Hippocampal formation (tissue), 2 donors: ENCODE data around the gene CALHM5.

Experiments used
- DNase-seq, 2 donors: peaks; one replicate each; lab custom pipeline; 2025; lab: John Stamatoyannopoulos, UW

Gene CALHM5

DNA sequence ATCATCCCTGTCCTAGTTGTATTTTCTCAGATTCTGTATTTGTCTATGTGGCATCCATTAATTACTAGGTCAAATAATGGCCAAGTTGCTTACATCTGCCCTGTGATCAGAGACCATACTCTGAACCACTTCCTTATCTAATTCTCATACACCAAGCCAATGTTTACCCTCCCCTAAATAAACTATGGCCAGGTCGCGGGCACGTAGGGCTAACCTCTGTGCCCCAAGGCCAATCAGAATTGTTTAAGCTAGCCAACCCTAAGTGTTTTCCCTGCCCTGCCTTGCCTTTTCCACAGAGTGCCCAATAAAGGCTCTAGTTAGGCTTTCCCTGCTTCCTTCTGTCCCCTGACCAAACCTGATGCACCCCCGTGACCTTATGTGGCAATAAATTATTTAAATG, 39.4 kb downstream of the CALHM5 start:
- DNase-seq, result no peak

DNA sequence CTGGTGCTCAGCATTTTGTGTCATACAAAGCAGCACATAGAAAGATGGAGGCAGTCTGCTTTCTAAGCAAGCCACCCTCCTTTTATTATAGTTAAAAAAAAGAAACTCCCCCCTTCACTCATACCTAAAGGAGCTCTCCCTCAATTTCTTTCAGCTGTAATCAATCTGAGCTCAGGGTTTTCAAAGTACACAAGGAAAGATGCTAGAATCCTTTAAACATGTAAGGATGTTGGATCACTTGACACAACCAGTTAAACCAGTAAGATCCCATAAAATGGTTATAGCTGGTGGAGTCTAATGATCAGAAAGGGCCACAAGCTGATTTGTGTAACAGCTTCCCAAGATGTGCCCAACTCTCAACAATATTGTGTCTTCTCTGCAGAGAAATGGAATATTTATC, 42.0 kb downstream of the CALHM5 start, which contains the start of gene CALHM4:
Gene CALHM4 (plus strand): TSS at position 301 of the 400 bp plus-strand sequence. CDS start 43 bp downstream, at position 344.
- DNase-seq, result no peak

DNA sequence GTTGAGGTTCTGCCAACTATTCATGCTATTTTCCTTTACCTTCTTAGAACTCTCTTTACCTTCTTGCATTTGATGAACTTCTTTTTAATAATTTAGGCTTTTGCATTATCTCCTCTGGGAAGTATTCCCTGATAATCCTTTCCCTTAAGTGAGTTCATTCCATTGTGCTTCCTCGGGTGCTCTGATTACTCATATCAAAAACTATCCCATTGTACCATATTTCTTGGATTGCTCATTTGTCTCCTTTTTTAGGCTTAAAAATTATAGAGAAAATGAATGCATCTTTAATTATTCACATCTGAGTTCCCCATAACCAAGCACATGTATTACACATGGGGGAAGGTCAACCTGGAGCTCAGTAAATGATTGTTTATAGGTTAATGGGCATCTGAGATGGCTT, 44.6 kb downstream of the CALHM5 start:
- no peak for DNase-seq

DNA sequence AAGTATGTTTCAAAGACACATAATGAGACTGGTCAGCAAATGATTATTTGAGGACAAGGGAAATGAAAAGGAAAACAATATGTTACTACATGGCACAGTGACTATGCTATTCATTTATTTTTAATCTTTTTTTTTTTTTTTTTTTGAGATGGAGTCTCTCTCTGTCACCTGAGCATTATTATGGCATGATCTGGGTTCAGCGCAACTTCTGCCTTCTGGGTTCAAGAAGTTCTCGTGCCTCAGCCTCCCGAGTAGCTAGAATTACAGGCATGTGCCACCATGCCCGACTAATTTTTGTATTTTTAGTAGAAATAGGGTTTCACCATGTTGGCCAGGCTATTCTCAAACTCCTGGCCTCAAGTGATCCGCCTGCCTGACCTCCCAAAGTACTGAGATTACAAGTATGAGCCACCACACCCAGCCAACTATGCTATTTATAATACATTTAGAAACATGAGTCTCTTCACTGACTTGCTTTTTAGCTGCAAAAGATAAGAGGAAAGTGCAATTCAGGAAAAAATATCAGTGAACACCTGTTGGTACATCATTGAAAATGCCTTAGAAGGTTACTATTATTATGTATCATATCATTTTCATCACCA, 45.5 kb downstream of the CALHM5 start:
- DNase-seq, result no peak

DNA sequence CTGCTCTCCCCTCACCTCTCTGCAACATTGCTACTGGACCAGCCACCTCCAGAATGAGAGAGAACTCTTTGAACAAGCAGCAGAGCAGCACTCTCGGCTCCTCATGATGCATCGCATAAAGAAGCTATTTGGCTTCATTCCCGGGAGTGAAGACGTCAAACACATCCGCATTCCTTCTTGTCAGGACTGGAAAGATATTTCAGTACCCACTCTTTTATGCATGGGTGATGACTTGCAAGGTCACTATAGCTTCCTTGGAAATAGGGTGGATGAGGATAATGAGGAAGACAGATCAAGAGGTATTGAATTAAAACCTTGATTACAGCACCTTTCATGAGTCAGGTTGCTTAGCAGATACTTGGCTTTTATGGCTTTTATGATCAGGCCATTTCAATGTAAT, 46.5 kb downstream of the CALHM5 start:
- no peak for DNase-seq

DNA sequence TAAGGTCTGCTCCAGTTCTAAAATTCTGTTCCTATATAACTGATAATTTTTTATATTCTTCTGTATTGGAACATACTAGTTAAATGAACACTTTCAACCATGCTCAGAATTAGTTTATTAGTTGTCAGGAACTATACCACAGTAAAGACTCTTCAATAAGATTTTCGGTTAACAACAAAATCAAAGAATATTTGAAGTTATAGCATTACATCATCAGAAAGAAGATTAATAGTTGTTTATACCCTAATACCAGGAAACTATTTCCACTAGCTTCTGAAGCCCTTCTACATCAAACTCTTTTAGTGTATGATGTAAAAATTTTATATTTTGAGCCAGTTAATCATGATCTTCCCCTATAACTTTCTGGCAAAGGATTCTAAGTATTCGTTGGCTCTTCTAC, 48.7 kb downstream of the CALHM5 start:
- no peak for DNase-seq

DNA sequence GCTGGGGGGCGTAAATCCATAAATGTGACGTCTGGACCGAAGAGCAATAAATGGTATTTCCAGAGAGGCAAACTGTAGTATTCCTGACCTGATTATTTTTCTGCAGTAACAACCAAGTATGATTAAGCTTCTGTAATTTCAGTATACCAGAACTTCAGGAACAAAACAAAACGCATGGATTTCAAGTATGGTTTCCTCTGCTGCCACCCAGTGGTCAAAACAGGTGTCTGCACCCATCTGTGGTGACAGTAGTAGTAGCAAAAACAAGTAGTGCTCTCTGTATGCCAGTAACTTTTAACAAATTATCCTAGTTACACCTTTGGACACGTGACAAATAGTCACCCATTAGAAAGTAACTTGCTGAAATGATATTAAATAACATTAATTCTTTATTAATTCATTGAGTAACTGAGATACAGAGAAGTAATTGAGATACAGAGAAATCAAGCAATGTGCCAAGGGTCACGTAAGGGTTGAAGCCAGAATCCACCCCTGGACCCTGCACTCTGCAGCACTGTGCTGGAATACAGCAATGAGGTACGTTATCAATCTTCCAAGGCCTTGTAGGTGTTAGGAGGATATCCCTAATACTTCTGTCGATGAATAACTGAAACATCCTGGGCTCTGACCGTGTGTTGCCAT, 50.1 kb downstream of the CALHM5 start:
- peak; percentile 54 to 75 for DNase-seq

DNA sequence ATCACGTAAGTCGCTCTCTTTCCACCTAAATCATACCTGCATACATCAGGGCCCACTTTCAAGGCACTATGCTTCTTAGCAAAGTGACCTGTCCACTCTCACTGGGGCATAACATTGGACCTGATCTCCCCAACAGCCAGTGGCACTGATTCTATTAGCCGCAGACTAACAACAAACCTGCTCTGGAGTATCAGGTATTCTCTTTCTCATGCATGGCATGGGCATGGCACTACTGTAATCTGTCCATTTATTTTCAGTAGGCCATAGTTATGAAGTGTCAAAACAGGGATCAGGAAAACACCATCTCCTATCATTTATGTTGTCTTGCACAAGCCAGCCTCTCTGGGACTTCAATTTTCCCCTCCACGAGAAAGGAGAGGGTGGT, 50.6 kb downstream of the CALHM5 start:
- no peak for DNase-seq

DNA sequence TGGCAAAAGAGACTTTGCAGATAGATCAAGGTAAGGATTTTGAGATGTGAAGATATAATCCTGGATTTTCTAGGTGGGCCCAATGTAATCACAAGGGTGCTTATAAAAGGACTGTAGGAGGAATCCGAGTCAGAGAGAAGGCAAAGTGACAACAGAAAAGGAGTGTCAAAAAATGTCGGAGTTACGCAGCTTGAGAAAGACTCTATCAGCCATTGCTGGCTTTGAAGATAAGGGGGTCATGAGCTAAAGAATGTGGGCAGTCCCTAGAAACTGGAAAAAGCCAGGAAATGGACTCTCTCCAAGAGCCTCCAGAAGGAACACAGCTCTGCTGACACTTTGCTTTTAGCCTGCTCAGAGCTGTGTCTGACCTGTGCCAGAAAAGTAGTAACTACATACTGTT, 51.2 kb downstream of the CALHM5 start:
- DNase-seq, result no peak

DNA sequence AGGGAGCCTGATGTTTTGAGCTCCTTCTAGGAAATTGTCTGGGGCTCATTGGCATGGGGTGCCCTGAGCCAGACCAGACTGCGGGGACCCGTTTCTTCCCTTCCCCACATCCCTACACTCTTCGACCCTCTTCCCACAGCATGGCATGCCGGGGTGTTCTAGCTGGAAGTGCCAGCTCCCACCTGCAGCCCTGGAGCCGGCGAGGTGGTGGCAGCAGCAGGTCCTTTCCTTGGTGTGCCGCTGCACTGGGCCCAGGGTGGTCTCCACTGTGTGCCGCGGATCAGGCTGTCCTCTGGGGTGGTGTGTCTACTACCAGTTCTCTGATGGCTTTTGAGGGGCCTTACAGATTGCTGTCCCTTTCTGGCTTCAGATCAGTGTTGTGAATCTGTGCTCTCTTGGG, 52.4 kb downstream of the CALHM5 start:
- no peak for DNase-seq

DNA sequence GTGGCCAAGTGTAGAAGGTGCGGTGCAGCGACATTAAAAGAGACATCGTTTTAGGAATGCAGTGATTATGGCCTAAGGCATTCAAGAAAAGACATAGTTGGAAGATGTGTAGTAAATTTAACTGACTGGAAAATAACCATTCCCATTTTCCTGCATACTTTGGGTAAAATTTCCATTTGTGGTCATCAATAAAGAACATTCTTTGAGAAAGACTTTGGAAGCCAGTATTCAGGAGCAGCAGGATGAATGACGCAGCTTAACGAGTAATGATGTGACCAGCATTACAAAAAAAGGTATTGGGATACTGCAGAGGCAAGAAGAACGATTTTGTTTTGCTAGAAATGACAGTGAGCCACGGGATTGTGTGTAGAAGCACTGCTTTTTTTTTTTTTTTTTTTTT, 52.9 kb downstream of the CALHM5 start:
- DNase-seq, result no peak

DNA sequence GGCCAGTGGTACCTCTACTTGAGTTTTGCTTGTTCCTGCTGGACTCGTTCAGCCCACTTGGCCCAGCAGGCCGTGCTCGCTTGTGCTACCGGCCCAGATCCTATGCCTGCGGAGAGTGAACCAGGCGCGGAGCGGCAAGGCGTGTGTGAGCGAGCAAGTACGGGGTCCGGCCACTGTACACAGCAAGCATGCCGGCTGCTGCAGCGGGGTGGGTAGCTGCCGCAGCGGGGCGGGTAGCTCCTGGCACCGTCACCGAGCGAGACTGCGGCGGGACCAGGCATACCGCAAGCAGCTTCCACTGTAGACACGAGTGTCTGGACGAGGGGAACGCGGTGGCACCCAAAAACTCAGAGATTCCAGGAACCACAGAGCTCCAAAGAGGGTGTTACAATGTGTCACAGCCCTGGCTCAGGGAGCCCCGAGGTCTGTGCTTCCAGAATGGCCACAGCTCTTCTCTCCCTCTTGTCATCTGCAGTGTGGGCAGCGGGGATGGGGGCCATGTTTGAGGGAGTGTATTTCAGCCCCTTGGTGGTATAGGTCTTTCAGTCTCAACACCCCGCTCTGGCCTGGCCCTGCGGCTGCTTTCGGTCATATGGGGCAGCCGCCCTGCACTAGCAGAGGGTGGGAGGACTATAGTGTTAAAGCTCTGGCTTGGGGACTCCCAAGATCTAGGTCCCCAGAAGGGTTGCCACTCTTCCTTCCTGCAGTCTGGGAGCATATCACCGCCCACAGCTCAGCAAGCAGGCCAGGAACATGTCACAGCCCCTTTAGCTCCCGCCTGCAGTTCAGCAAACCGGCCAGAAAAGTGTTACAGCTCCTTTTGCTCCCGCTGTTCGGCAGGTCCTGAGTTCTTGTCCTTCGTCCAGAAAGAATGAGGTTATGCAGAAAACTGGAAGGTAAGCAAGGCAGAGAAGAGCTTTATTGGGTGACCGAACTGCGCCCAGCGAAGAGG, 53.8 kb downstream of the CALHM5 start:
- peak in 1 of 2 donors; percentile 27 for DNase-seq

DNA sequence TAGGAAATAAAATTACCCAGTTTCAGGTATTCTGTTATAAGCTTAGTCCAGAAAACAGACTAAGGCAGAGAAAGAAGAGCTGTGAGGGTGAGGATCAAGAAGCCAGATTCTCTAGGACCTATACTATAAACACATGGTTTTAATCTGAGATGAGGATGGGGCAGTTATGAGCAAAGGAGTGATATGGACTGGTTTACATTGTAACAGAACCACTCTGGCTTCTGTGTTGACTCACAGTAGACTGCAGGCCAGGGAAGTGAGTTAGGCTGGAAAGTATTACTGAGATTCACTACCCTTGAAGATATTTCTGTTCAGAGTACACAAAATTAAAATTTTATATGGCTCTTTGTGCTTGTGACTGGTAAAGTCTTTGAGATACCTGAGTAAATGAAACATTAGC, 56.7 kb downstream of the CALHM5 start:
- no peak for DNase-seq

DNA sequence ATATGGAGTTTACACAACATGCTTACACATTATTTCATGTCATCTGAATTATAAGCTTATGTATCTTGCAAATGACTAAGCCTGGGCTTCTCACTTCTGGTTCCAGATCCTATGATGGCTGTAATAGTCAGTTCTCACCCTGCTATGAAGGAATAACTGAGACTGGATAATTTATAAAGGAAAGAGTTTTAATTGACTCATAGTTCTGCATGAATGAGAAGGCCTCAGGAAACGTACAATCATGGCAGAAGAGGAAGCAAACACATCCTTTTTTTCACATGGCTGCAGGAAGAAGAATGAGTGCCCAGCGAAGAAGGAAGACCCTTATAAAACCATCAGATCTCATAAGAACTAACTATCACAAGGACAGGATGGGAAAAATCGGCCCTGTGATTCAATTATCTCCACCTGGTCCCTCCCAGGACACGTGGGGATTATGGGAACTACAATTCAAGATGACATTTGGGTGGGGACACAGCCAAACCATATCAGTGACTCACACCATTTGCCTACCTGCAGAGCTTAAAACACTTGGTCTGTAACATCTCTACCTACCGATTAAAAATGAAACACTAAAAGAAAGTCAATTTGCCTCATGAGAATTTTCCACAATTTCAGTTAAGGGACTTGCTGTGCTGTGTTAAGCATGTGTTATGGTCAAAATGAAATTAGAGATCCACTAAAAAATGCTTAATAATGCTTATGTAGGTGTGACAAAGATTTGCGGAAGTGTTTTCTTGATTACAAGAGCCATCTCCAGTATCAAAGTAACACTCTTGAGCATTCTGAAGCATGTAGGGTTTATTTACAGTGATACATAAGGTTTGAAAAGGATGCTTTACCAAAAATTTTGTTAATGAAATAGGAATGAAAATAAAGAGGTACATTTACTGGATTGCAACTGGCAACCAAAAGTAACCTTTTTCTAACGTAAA, 57.6 kb downstream of the CALHM5 start:
- DNase-seq, result no peak

DNA sequence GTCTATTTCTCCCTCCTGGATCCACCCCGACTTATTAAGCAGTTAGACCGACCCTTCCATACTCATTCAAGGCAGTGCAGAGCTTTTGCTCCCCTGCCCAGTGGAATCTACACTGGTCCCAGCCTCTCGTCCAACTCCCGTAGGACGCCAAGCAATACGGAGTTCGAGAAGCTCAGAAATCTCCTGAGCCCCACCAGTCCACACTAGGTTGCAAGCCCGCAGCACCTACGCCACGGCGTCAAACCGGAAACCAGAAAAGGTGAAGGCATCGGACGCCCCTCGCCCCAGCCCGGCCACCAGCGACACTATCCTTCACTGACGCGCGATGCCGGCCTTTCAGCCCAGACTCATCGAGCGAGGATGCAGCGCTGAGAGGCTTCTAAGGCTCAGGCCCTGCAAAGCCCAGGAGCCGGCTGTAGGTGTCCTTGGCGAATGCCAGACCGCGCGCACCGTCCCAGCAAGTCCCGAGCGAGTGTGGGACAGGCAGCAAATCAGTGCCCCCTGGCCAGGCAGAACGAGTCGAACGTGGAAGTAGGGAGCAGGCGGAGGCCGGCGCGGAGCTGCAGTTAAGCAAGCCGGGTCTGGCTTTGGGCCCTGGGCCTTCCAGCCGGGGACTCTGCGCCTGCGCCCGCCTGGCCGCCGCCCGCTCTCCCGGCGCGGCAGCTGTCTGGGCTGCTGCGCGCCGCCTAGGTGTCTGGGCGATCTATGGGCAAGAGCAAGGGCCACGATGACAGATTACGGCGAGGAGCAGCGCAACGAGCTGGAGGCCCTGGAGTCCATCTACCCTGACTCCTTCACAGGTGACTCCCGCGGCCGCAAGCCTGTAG, 59.6 kb downstream of the CALHM5 start, which contains the start of gene RWDD1:
Gene RWDD1 (plus strand): TSS at position 649 of the 827 bp plus-strand sequence. CDS start 79 bp downstream, at position 728.
- peak; percentile 98 to 99 for DNase-seq

DNA sequence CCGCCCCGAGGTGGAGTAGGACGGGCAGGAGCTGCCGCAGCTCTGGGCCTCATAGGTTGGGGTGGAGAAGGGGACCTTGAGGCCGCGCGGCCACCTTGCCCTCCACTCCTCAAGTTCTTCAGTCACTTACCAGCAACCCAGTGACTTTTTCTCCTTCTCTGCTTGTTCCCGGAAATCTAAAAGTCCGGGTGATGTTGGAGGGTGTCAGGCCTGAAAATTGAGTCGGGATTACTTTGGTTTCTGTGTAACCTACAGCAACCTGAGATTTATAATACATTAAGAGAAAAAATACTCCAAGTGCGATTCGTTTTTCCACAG, 60.2 kb downstream of the CALHM5 start:
- no peak for DNase-seq

DNA sequence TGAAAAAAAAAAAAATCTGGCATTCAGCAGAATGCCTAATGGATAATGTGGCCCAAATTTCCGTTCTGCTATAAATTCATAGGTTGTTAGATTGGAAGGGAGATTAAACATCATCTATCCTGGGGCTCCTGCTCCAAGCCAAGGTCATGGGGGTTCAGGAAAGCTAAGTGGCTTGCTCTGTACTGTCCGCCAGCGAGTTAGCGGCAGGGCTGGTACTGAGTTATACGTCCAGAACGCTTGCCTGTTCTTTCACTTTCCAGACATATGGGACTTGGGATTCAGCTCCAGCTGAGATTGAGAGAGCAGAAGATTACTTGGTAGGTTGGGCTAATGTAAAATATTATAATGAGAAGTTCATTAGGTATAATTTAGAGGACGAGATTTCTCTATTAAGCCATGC, 60.7 kb downstream of the CALHM5 start:
- no peak for DNase-seq
